Activated T-helper 1 cell treated with anti-CD3 and anti-CD28 coated beads, Interleukin-12 subunit alpha, Interleukin-12 subunit beta, Interleukin-2, Interleukin-4 antibody, amounts not matched to agents 30 ng/mL and 10 ng/mL and 1 ng/mL, durations not matched to agents 14 hours and 24 hours and 36 hours (primary cell): ENCODE measurements around the gene NDUFV1. TPM values are rescaled to one million over a fixed set of nuclear protein-coding genes. Genes with fewer than 3 reads are reported as not detected.
"Not testable (repeated sequence)": the region's sequence is repeated elsewhere in the genome, so short reads cannot be mapped to it uniquely, and the experiment has no call there.

Source experiments
- DNase-seq: peaks from one replicate; pipeline ENCODE4 v3.0.0; 2021; ENCODE audit warnings: low spot score
- H3K27ac Mint-ChIP-seq: one replicate; pipeline ENCODE4 v1.8.0; 2021; ENCODE audit warnings: mild to moderate bottlenecking, mixed read lengths
- H3K27me3 Mint-ChIP-seq: one replicate; pipeline ENCODE4 v1.8.0; 2022; ENCODE audit warnings: mild to moderate bottlenecking, moderate library complexity, mixed read lengths; ENCODE audit not compliant: insufficient read depth
- H3K36me3 Mint-ChIP-seq: one replicate; pipeline ENCODE4 v1.8.0; 2021; ENCODE audit warnings: low read depth, mixed read lengths
- H3K4me1 Mint-ChIP-seq: one replicate; pipeline ENCODE4 v1.8.0; 2021; ENCODE audit warnings: low read depth, mixed read lengths
- H3K4me3 Mint-ChIP-seq: one replicate; pipeline ENCODE4 v1.8.0; 2021; ENCODE audit warnings: mild to moderate bottlenecking, moderate library complexity, mixed read lengths
- H3K9me3 Mint-ChIP-seq: one replicate; pipeline ENCODE4 v1.8.0; 2021; ENCODE audit warnings: mixed read lengths
- intact Hi-C: fragments of 100-400 bp; cut with micrococcal nuclease; formaldehyde crosslinking; loops from one replicate; pipeline ENCODE4 v1.15.1; 2024
- total RNA-seq: library from RNA; stranded (reverse); gene quantifications from 2 replicates; pipeline ENCODE4 v1.2.3, GENCODE V29; 2022

The NDUFV1 gene
- total RNA-seq, 1 donor from 2014 or later = 289 TPM

DNA sequence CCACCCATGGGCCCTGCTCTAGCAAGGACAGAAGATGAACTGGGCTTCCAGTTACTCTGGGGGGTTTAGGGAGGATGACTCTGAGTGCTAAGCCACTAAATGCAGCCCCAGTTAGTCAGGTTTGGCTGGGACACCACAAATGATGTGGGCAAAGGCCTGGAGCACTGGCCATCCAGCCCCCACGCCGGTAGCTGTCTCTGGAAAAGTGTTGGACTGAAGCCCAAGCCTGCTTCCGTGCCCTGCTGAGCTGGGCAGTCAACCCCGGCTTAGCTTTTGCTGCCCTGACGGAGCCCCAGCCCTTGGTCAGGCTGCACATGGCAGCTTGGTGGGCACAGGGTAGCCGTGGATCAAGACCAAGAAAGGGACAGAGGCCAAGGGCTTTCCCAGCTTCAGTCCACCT is 28.8 kb upstream of the NDUFV1 start:
- Mint-ChIP-seq H3K4me3 (no peak overlapping the region), H3K9me3 (no peaks in the 10 kb centered on the region), H3K27ac (no peak overlapping the region), H3K36me3 (no peaks in the 10 kb centered on the region), H3K4me1 (peaks cover 27% of the 10 kb centered on the region), H3K27me3 (peaks cover 26% of the 10 kb centered on the region)
- DNase-seq = no peak
- intact Hi-C loops = no loop called here

DNA sequence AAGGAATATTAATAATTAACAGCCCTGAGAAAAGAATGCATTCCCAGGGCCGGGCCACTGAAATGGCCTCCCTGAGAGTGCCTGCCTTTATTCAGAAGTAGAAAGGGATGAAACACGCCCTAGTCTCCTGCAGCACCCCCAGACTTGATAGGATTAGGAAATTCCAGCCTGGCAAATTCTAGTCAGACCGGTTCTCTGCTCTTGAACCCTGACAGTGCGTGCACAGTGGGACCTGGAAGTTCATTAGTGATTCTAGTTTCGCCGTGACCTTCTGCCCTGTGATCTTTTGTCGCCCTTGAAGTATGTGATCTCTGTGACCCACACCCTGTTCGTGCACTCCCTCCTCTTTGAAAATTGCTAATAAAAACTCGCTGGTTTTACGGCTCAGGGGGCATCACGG is 25.3 kb upstream of the NDUFV1 start:
- peak overlapping the region; percentile 6 for H3K4me3 Mint-ChIP-seq
- DNase-seq = no peak
- intact Hi-C loops = loop anchor here (10.0 kb wide), 1 partner anchor 227 kb away; the partner anchor contains the start of gene POLD4
- H3K4me1 Mint-ChIP-seq = peaks cover 47% of the 10 kb centered on the region
- peaks cover under 1% of the 10 kb centered on the region for H3K9me3 Mint-ChIP-seq
- no peak overlapping the region for H3K27ac Mint-ChIP-seq
- peaks cover 20% of the 10 kb centered on the region for H3K27me3 Mint-ChIP-seq
- H3K36me3 Mint-ChIP-seq = peaks cover 15% of the 10 kb centered on the region

- Mint-ChIP-seq H3K27ac (no peak overlapping the region), H3K4me1 (peaks cover 47% of the 10 kb centered on the region), H3K36me3 (peaks cover 19% of the 10 kb centered on the region), H3K4me3 (peak overlapping the region; percentile 81), H3K27me3 (peaks cover 18% of the 10 kb centered on the region), H3K9me3 (peaks cover 5% of the 10 kb centered on the region)
- intact Hi-C loops = loop anchor here (10.0 kb wide), 1 partner anchor 227 kb away; the partner anchor contains the start of gene POLD4
- no peak for DNase-seq
Observed at GRCh38 chr11:67582011-67582410, 24.7 kb upstream of the NDUFV1 start.

DNA sequence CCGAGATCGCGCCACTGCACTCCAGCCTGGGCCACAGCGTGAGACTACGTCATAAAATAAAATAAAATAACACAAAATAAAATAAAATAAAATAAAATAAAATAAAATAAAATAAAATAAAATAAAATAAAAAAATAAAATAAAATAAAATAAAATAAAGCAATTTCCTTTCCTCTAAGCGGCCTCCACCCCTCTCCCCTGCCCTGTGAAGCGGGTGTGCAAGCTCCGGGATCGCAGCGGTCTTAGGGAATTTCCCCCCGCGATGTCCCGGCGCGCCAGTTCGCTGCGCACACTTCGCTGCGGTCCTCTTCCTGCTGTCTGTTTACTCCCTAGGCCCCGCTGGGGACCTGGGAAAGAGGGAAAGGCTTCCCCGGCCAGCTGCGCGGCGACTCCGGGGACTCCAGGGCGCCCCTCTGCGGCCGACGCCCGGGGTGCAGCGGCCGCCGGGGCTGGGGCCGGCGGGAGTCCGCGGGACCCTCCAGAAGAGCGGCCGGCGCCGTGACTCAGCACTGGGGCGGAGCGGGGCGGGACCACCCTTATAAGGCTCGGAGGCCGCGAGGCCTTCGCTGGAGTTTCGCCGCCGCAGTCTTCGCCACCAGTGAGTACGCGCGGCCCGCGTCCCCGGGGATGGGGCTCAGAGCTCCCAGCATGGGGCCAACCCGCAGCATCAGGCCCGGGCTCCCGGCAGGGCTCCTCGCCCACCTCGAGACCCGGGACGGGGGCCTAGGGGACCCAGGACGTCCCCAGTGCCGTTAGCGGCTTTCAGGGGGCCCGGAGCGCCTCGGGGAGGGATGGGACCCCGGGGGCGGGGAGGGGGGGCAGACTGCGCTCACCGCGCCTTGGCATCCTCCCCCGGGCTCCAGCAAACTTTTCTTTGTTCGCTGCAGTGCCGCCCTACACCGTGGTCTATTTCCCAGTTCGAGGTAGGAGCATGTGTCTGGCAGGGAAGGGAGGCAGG is 23.2 kb upstream of the NDUFV1 start, which contains the start of gene GSTP1:
Gene GSTP1, plus strand, starts transcription at position 566 of the 958 bp plus-strand sequence. Its CDS starts 32 bp downstream, at position 598.
- peak; percentile 74 for DNase-seq
- peaks cover 5% of the 10 kb centered on the region for H3K9me3 Mint-ChIP-seq
- H3K27ac Mint-ChIP-seq = peak within 1 kb of the TSS; percentile 87
- peaks cover 25% of the 10 kb centered on the region for H3K36me3 Mint-ChIP-seq
- intact Hi-C loops = loop anchor here (1.0 to 10.0 kb wide), 3 partner anchors 23 to 229 kb away; partner anchors contain the start of genes NDUFV1, NUDT8 and POLD4
- peaks cover 18% of the 10 kb centered on the region for H3K27me3 Mint-ChIP-seq
- peaks cover 47% of the 10 kb centered on the region for H3K4me1 Mint-ChIP-seq
- peak within 1 kb of the TSS; percentile 90 for H3K4me3 Mint-ChIP-seq

DNA sequence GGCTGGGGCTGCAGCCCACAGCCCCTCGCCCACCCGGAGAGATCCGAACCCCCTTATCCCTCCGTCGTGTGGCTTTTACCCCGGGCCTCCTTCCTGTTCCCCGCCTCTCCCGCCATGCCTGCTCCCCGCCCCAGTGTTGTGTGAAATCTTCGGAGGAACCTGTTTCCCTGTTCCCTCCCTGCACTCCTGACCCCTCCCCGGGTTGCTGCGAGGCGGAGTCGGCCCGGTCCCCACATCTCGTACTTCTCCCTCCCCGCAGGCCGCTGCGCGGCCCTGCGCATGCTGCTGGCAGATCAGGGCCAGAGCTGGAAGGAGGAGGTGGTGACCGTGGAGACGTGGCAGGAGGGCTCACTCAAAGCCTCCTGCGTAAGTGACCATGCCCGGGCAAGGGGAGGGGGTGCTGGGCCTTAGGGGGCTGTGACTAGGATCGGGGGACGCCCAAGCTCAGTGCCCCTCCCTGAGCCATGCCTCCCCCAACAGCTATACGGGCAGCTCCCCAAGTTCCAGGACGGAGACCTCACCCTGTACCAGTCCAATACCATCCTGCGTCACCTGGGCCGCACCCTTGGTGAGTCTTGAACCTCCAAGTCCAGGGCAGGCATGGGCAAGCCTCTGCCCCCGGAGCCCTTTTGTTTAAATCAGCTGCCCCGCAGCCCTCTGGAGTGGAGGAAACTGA is 22.4 kb upstream of the NDUFV1 start:
- Mint-ChIP-seq H3K27ac (peak overlapping the region; percentile 76), H3K4me1 (peaks cover 43% of the 10 kb centered on the region), H3K9me3 (peaks cover 5% of the 10 kb centered on the region), H3K36me3 (peaks cover 25% of the 10 kb centered on the region), H3K4me3 (peak overlapping the region; percentile 81), H3K27me3 (peaks cover 14% of the 10 kb centered on the region)
- intact Hi-C loops = loop anchor here (10.0 kb wide), 1 partner anchor 230 kb away; the partner anchor contains the start of gene POLD4
- DNase-seq = peak; percentile 18

GRCh38 chr11:67584881-67585873 is 21.6 kb upstream of the NDUFV1 start:
- peaks cover 9% of the 10 kb centered on the region for H3K27me3 Mint-ChIP-seq
- H3K4me1 Mint-ChIP-seq = peaks cover 34% of the 10 kb centered on the region
- H3K4me3 Mint-ChIP-seq = peak overlapping the region; percentile 81
- no peak for DNase-seq
- peaks cover 25% of the 10 kb centered on the region for H3K36me3 Mint-ChIP-seq
- H3K27ac Mint-ChIP-seq = peak overlapping the region; percentile 76
- peaks cover 5% of the 10 kb centered on the region for H3K9me3 Mint-ChIP-seq
- intact Hi-C loops = loop anchor here (10.0 kb wide), 1 partner anchor 230 kb away; the partner anchor contains the start of gene POLD4

DNA sequence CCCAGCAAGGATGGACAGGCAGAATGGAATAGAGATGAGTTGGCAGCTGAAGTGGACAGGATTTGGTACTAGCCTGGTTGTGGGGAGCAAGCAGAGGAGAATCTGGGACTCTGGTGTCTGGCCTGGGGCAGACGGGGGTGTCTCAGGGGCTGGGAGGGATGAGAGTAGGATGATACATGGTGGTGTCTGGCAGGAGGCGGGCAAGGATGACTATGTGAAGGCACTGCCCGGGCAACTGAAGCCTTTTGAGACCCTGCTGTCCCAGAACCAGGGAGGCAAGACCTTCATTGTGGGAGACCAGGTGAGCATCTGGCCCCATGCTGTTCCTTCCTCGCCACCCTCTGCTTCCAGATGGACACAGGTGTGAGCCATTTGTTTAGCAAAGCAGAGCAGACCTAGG is 20.8 kb upstream of the NDUFV1 start:
- Mint-ChIP-seq H3K4me1 (peaks cover 34% of the 10 kb centered on the region), H3K27me3 (peaks cover 5% of the 10 kb centered on the region), H3K4me3 (peak overlapping the region; percentile 81), H3K9me3 (peaks cover 5% of the 10 kb centered on the region), H3K27ac (peak overlapping the region; percentile 4), H3K36me3 (peaks cover 25% of the 10 kb centered on the region)
- DNase-seq = no peak
- intact Hi-C loops = loop anchor here (10.0 kb wide), 1 partner anchor 231 kb away; the partner anchor contains the start of gene POLD4

GRCh38 chr11:67586568-67587250 is 20.0 kb upstream of the NDUFV1 start:
- peak overlapping the region; percentile 53 for H3K27ac Mint-ChIP-seq
- H3K9me3 Mint-ChIP-seq = peaks cover 5% of the 10 kb centered on the region
- H3K36me3 Mint-ChIP-seq = peaks cover 25% of the 10 kb centered on the region
- peaks cover 5% of the 10 kb centered on the region for H3K27me3 Mint-ChIP-seq
- no peak overlapping the region for H3K4me3 Mint-ChIP-seq
- DNase-seq = no peak
- peaks cover 32% of the 10 kb centered on the region for H3K4me1 Mint-ChIP-seq
- intact Hi-C loops = loop anchor here (10.0 kb wide), 1 partner anchor 232 kb away; the partner anchor contains the start of gene POLD4

GRCh38 chr11:67588136-67588503 is 18.6 kb upstream of the NDUFV1 start:
- H3K36me3 Mint-ChIP-seq = peaks cover 25% of the 10 kb centered on the region
- H3K27ac Mint-ChIP-seq = no peak overlapping the region
- peaks cover 7% of the 10 kb centered on the region for H3K27me3 Mint-ChIP-seq
- no peak overlapping the region for H3K4me3 Mint-ChIP-seq
- H3K9me3 Mint-ChIP-seq = peaks cover 5% of the 10 kb centered on the region
- intact Hi-C loops = loop anchor here (10.0 kb wide), 1 partner anchor 233 kb away; the partner anchor contains the start of gene POLD4
- H3K4me1 Mint-ChIP-seq = peaks cover 19% of the 10 kb centered on the region
- DNase-seq = no peak

- not testable (repeated sequence) for DNase-seq, H3K9me3 Mint-ChIP-seq, H3K27ac Mint-ChIP-seq, H3K4me3 Mint-ChIP-seq
- Mint-ChIP-seq H3K27me3 (peaks cover 10% of the 10 kb centered on the region), H3K4me1 (peaks cover 15% of the 10 kb centered on the region), H3K36me3 (peaks cover 24% of the 10 kb centered on the region)
- intact Hi-C loops = loop anchor here (10.0 kb wide), 1 partner anchor 234 kb away; the partner anchor contains the start of gene POLD4
Observed at GRCh38 chr11:67588899-67589415, 17.8 kb upstream of the NDUFV1 start.

- intact Hi-C loops = no loop called here
- no peak for DNase-seq
- no peaks in the 10 kb centered on the region for H3K9me3 Mint-ChIP-seq
- H3K27me3 Mint-ChIP-seq = peaks cover 10% of the 10 kb centered on the region
- H3K27ac Mint-ChIP-seq = no peak overlapping the region
- no peak overlapping the region for H3K4me3 Mint-ChIP-seq
- peaks cover 2% of the 10 kb centered on the region for H3K36me3 Mint-ChIP-seq
- H3K4me1 Mint-ChIP-seq = no peaks in the 10 kb centered on the region
Observed at GRCh38 chr11:67592880-67593564, 13.7 kb upstream of the NDUFV1 start.
